ENCODE measurements around the gene ADGRB3.

Gene ADGRB3

GRCh38 chr6:68634726-68635411 lies at the start of gene ADGRB3:
Gene ADGRB3 (plus strand): TSS chr6:68635282. CDS start chr6:68638676, 3,394 bp downstream.
- DNase-seq: peak in 1 of 2 donors; percentile 47

- no peak for DNase-seq
These were observed 41.5 kb upstream of the ADGRB3 start for GRCh38 chr6:68593558-68593957.

GRCh38 chr6:68597642-68598041 lies 37.4 kb upstream of the ADGRB3 start:
- no peak for DNase-seq

GRCh38 chr6:68615938-68616337 lies 19.1 kb upstream of the ADGRB3 start:
- no peak for DNase-seq

GRCh38 chr6:68625998-68626397 lies 9.1 kb upstream of the ADGRB3 start:
- DNase-seq: no peak

- no peak for DNase-seq
These were observed 6.9 kb upstream of the ADGRB3 start for GRCh38 chr6:68628161-68628560.

- DNase-seq: no peak
These were observed 2.3 kb upstream of the ADGRB3 start for GRCh38 chr6:68632734-68633133.

GRCh38 chr6:68633281-68633971 lies 1.7 kb upstream of the ADGRB3 start:
- no peak for DNase-seq

GRCh38 chr6:68633972-68634725 lies 933 bp upstream of the ADGRB3 start:
- no peak for DNase-seq

- no peak for DNase-seq
These were observed 277 bp downstream of the ADGRB3 start for GRCh38 chr6:68635412-68635705.

- no peak for DNase-seq
These were observed 828 bp downstream of the ADGRB3 start for GRCh38 chr6:68635706-68636513.

GRCh38 chr6:68636666-68637065 lies 1.6 kb downstream of the ADGRB3 start:
- no peak for DNase-seq

- DNase-seq: no peak
These were observed 2.0 kb downstream of the ADGRB3 start for GRCh38 chr6:68637071-68637470.

- no peak for DNase-seq
These were observed 2.7 kb downstream of the ADGRB3 start for GRCh38 chr6:68637782-68638181.

GRCh38 chr6:68638230-68638900 lies 3.3 kb downstream of the ADGRB3 start:
- DNase-seq: peak in 1 of 2 donors; percentile 46

- DNase-seq: no peak
These were observed 4.1 kb downstream of the ADGRB3 start for GRCh38 chr6:68639211-68639610.

- no peak for DNase-seq
These were observed 4.9 kb downstream of the ADGRB3 start for GRCh38 chr6:68639826-68640490.

GRCh38 chr6:68640491-68640835 lies 5.4 kb downstream of the ADGRB3 start:
- DNase-seq: no peak

- no peak for DNase-seq
These were observed 6.1 kb downstream of the ADGRB3 start for GRCh38 chr6:68641172-68641571.

GRCh38 chr6:68642081-68642480 lies 7.0 kb downstream of the ADGRB3 start:
- DNase-seq: no peak

GRCh38 chr6:68642977-68643376 lies 7.9 kb downstream of the ADGRB3 start:
- no peak for DNase-seq

- DNase-seq: no peak
These were observed 14.6 kb downstream of the ADGRB3 start for GRCh38 chr6:68649669-68650068.
